Progenitor cell of endocrine pancreas (in vitro differentiated cells): ENCODE data around the gene FOXP1. TPM values are rescaled to one million over a fixed set of nuclear protein-coding genes. Genes with fewer than 3 reads are reported as not detected.

ENCODE experiments used
- DNase-seq: peaks from one replicate; pipeline ENCODE4 v3.0.0; 2021; ENCODE audit warnings: low spot score; ENCODE audit not compliant: unreplicated experiment
- H3K27ac Mint-ChIP-seq: 2 replicates; pipeline ENCODE4 v1.8.0; 2021; ENCODE audit warnings: mild to moderate bottlenecking, moderate library complexity, mixed read lengths
- H3K27me3 Mint-ChIP-seq: 2 replicates; pipeline ENCODE4 v1.8.0; 2021; ENCODE audit warnings: mixed read lengths
- H3K36me3 Mint-ChIP-seq: 2 replicates; pipeline ENCODE4 v1.8.0; 2022; ENCODE audit warnings: mixed read lengths; ENCODE audit not compliant: insufficient read depth
- H3K4me1 Mint-ChIP-seq: 2 replicates; pipeline ENCODE4 v1.8.0; 2021; ENCODE audit warnings: low read depth, mixed read lengths
- H3K4me3 Mint-ChIP-seq: 2 replicates; pipeline ENCODE4 v1.8.0; 2021; ENCODE audit warnings: low read depth, mild to moderate bottlenecking, moderate library complexity, mixed read lengths
- H3K9me3 Mint-ChIP-seq: 2 replicates; pipeline ENCODE4 v1.8.0; 2021; ENCODE audit warnings: low read depth, mixed read lengths
- CTCF ChIP-seq: fragments of 200-600 bp; sonication (generic); IDR thresholded peaks from one replicate; pipeline ENCODE4 v1.5.0; 2021; ENCODE audit warnings: antibody characterized with exemption, mild to moderate bottlenecking; ENCODE audit not compliant: unreplicated experiment
- total RNA-seq: library from RNA; stranded (reverse); gene quantifications from 2 replicates; pipeline ENCODE4 v1.2.1, GENCODE V29; 2021

The FOXP1 gene
- total RNA-seq, 1 donor from 2014 or later = 242 TPM

- no peak for DNase-seq
- no peak for TF ChIP-seq CTCF
- Mint-ChIP-seq H3K36me3 (peaks cover 8% of the 10 kb centered on the region), H3K4me1 (peaks cover 38% of the 10 kb centered on the region), H3K9me3 (no peaks in the 10 kb centered on the region), H3K27ac (no peak overlapping the region), H3K4me3 (no peak overlapping the region), H3K27me3 (no peaks in the 10 kb centered on the region)
These were observed 481.9 kb downstream of the FOXP1 start for GRCh38 chr3:71101626-71102025.

GRCh38 chr3:71101014-71101413, 482.5 kb downstream of the FOXP1 start:
- Mint-ChIP-seq H3K27me3 (no peaks in the 10 kb centered on the region), H3K4me1 (peaks cover 38% of the 10 kb centered on the region), H3K9me3 (no peaks in the 10 kb centered on the region), H3K27ac (no peak overlapping the region), H3K36me3 (peaks cover 8% of the 10 kb centered on the region), H3K4me3 (no peak overlapping the region)
- no peak for DNase-seq
- TF ChIP-seq CTCF = no peak

- TF ChIP-seq CTCF = no peak
- H3K4me3 Mint-ChIP-seq = no peak overlapping the region
- H3K27ac Mint-ChIP-seq = peak overlapping the region; percentile 76
- peaks cover 6% of the 10 kb centered on the region for H3K36me3 Mint-ChIP-seq
- no peaks in the 10 kb centered on the region for H3K9me3 Mint-ChIP-seq
- no peaks in the 10 kb centered on the region for H3K27me3 Mint-ChIP-seq
- H3K4me1 Mint-ChIP-seq = peaks cover 34% of the 10 kb centered on the region
- DNase-seq = no peak
These were observed 483.4 kb downstream of the FOXP1 start for GRCh38 chr3:71099997-71100719.

- peak overlapping the region; percentile 22 for H3K27ac Mint-ChIP-seq
- H3K27me3 Mint-ChIP-seq = no peaks in the 10 kb centered on the region
- TF ChIP-seq CTCF = no peak
- H3K9me3 Mint-ChIP-seq = no peaks in the 10 kb centered on the region
- H3K4me3 Mint-ChIP-seq = no peak overlapping the region
- DNase-seq = no peak
- peaks cover 5% of the 10 kb centered on the region for H3K36me3 Mint-ChIP-seq
- peaks cover 19% of the 10 kb centered on the region for H3K4me1 Mint-ChIP-seq
These were observed 486.0 kb downstream of the FOXP1 start for GRCh38 chr3:71097557-71097956.

- no peak for TF ChIP-seq CTCF
- Mint-ChIP-seq H3K27me3 (no peaks in the 10 kb centered on the region), H3K27ac (no peak overlapping the region), H3K4me1 (peaks cover 9% of the 10 kb centered on the region), H3K4me3 (no peak overlapping the region), H3K9me3 (no peaks in the 10 kb centered on the region), H3K36me3 (peaks cover 7% of the 10 kb centered on the region)
- no peak for DNase-seq
These were observed 487.8 kb downstream of the FOXP1 start for GRCh38 chr3:71095511-71096291.
